ENCODE data around the gene TRIM24.

Gene TRIM24

DNA sequence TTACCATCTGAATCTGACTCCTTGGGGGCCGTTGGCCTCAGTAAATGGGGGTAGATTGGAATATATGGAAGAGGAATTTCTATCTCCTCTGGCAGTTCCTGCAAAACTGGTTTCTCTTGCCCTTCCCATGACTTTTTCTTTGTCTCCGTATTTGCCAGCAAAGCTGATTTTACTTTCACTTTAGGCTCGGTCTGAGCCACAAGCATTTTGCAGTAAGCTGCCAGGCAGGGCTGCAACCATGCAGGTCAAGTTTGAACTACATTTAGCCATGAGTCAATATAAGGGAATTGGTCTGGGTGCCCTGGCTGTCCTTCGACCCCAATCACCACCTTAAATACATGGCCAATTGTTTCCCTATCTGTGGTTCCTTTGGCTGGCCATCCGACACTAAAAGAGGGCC, 104.3 kb downstream of the TRIM24 start:
- TF ChIP-seq, protein P1, sequence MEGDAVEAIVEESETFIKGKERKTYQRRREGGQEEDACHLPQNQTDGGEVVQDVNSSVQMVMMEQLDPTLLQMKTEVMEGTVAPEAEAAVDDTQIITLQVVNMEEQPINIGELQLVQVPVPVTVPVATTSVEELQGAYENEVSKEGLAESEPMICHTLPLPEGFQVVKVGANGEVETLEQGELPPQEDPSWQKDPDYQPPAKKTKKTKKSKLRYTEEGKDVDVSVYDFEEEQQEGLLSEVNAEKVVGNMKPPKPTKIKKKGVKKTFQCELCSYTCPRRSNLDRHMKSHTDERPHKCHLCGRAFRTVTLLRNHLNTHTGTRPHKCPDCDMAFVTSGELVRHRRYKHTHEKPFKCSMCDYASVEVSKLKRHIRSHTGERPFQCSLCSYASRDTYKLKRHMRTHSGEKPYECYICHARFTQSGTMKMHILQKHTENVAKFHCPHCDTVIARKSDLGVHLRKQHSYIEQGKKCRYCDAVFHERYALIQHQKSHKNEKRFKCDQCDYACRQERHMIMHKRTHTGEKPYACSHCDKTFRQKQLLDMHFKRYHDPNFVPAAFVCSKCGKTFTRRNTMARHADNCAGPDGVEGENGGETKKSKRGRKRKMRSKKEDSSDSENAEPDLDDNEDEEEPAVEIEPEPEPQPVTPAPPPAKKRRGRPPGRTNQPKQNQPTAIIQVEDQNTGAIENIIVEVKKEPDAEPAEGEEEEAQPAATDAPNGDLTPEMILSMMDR (IDR thresholded peaks at IDR 0.05; ENCODE audit: low read depth, low read length) = no peak
- Histone ChIP-seq H3K36me3 (peaks cover 90% of the 10 kb centered on the region), H3K27ac (no peak overlapping the region), H3K9me3 (ENCODE audit: severe bottlenecking) (peaks cover 4% of the 10 kb centered on the region), H3K4me3 (ENCODE audit: low read depth, low read length) (no peak overlapping the region), H3K27me3 (ENCODE audit: insufficient read depth, low read depth, severe bottlenecking) (no peaks in the 10 kb centered on the region)
- no peak for DNase-seq

DNA sequence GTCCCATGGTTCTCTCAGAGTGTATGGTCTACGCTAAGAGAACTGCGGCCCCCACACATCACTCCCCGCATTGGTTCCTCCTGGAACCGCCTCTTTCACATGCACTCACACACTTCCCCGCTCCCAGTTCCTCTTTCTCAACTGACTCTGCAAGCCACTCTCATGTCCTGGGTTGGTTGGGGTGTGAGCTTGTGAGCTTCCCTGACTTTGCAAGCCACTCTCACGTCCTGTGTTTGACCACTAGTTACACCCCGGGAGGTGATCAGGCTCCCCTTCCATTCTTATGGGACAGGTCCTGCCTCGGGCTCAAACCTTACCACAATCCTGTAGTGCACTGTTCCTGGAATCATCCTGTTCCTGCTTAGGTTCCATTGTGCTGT, 105.0 kb downstream of the TRIM24 start:
- Histone ChIP-seq H3K27me3 (ENCODE audit: insufficient read depth, low read depth, severe bottlenecking) (no peaks in the 10 kb centered on the region), H3K9me3 (ENCODE audit: severe bottlenecking) (peaks cover 4% of the 10 kb centered on the region), H3K36me3 (peaks cover 88% of the 10 kb centered on the region), H3K4me3 (ENCODE audit: low read depth, low read length) (no peak overlapping the region), H3K27ac (no peak overlapping the region)
- TF ChIP-seq, protein P1 (IDR thresholded peaks at IDR 0.05; ENCODE audit: low read depth, low read length) = no peak
- DNase-seq = no peak

DNA sequence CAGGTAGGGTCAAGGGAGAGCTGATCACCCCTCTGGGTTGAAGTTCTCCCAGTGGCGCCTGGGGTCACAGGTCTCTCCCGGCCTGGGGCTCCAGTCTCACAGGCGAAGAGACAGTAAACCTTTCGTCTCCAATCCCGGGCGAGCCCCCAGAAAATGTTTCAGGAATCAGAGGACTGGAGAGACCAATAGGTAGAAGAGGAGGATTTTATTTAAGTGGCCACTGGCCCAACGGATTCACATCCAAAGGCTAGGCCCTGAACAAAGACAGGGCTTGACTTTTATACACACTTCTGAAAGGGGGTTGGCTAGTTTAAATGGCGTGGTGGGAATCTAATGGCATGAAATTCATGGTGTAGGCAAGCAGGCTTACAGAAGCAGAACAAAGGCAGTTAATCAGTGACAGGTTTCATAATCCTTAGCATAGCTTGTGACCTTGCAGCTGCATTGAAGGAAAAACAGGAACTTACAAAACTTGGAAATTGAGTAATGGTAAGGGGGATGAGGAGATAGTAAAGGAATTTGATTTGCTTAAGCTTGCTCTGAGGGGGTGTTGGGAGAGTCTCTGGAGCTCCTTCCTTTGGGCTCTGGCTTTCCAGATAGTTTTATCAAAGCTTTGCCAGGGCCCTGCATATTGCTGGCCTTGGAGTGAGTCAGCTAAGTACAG, 105.5 kb downstream of the TRIM24 start:
- Histone ChIP-seq H3K27me3 (ENCODE audit: insufficient read depth, low read depth, severe bottlenecking) (no peaks in the 10 kb centered on the region), H3K27ac (no peak overlapping the region), H3K4me3 (ENCODE audit: low read depth, low read length) (no peak overlapping the region), H3K36me3 (peaks cover 84% of the 10 kb centered on the region), H3K9me3 (ENCODE audit: severe bottlenecking) (peaks cover 4% of the 10 kb centered on the region)
- TF ChIP-seq, protein P1 (IDR thresholded peaks at IDR 0.05; ENCODE audit: low read depth, low read length) = no peak
- DNase-seq = no peak

DNA sequence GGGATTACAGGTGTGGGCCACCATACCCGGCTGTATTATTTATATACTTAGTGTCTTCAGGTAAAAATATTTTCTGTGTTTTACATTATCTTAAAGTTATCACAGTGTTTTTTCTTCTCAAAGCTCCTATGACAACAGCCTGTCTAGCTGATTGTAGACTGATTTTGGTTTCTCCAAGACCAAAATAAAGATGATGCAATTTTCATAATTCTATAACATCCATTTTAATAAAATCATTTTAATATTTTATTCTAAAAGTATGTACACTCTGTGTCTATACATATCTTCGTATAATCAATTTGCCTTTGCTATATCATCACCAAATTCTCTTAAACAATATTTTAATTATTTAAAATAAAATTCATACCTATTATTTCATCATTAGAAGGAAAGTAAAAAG, 108.6 kb downstream of the TRIM24 start:
- Histone ChIP-seq H3K4me3 (ENCODE audit: low read depth, low read length) (no peak overlapping the region), H3K27me3 (ENCODE audit: insufficient read depth, low read depth, severe bottlenecking) (no peaks in the 10 kb centered on the region), H3K27ac (no peak overlapping the region), H3K9me3 (ENCODE audit: severe bottlenecking) (peaks cover 4% of the 10 kb centered on the region), H3K36me3 (peaks cover 83% of the 10 kb centered on the region)
- no peak for DNase-seq
- TF ChIP-seq, protein P1 (IDR thresholded peaks at IDR 0.05; ENCODE audit: low read depth, low read length) = no peak

DNA sequence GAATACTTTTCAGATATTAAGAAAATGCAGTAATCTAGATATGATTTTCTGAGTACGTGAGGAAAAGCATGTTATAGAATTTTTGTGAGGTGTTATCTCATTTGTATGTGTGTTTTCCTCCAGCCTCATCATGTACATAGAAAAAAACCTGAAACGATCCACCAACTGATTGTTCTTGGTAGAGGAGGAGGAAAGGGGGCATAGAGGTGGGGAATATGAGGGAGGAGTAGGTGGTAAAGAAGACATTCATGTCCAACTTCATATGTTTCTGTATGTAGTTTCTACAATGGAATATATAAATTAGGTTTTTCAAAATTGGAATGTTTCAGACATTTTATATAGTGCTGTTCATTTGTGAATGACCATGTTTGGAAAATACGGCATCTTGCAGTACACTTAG, 109.4 kb downstream of the TRIM24 start:
- no peak overlapping the region for H3K4me3 ChIP-seq (ENCODE audit: low read depth, low read length)
- H3K27me3 ChIP-seq (ENCODE audit: insufficient read depth, low read depth, severe bottlenecking) = no peaks in the 10 kb centered on the region
- peaks cover 4% of the 10 kb centered on the region for H3K9me3 ChIP-seq (ENCODE audit: severe bottlenecking)
- TF ChIP-seq, protein P1 (IDR thresholded peaks at IDR 0.05; ENCODE audit: low read depth, low read length) = no peak
- peaks cover 83% of the 10 kb centered on the region for H3K36me3 ChIP-seq
- no peak overlapping the region for H3K27ac ChIP-seq
- no peak for DNase-seq

DNA sequence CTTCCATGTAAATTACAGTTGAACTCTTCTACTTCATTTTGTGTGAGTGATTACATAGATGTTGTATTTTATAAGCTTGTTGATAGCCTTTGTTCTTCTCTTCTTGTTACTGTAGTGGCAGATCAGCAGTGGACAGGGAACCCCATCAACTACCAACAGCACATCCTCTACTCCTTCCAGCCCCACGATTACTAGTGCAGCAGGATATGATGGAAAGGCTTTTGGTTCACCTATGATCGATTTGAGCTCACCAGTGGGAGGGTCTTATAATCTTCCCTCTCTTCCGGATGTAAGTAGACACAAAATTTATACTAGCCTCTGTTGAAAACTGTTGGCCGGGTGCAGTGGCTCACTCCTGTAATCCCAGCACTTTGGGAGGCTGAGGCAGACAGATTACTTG, 110.7 kb downstream of the TRIM24 start:
- H3K27me3 ChIP-seq (ENCODE audit: insufficient read depth, low read depth, severe bottlenecking) = no peaks in the 10 kb centered on the region
- H3K4me3 ChIP-seq (ENCODE audit: low read depth, low read length) = no peak overlapping the region
- DNase-seq = no peak
- H3K36me3 ChIP-seq = peaks cover 70% of the 10 kb centered on the region
- no peak overlapping the region for H3K27ac ChIP-seq
- H3K9me3 ChIP-seq (ENCODE audit: severe bottlenecking) = no peaks in the 10 kb centered on the region
- TF ChIP-seq, protein P1 (IDR thresholded peaks at IDR 0.05; ENCODE audit: low read depth, low read length) = no peak
